ENCODE data around the gene RGL1.

Gene RGL1

DNA sequence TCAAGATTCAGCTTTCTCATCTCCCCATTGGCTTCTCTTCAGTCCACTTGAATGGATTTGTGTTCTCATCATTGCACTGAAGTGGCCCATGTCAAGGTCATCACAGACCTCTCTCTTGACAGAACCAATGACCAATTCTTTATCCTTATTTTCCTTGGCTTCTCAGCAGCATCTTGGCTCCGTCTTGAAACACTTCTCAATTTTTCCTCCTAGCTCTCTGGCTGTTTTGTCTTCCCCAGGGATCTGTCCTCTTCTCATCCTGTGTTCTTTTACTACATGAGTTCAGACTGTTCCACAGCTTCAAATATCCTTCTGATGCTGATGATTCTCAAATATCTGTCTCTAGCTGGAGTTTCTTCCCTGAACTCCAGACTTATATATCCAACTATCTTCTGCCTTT lies 154.0 kb downstream of the RGL1 start:
- no peaks in the 10 kb centered on the region for H3K27me3 ChIP-seq (ENCODE audit: control insufficient read depth in 1 of 2, insufficient read depth in 1 of 2, low read length in 2 of 2)
- H3K14ac ChIP-seq (ENCODE audit: low read length in 2 of 2) = no peak overlapping the region
- H2AFZ ChIP-seq (ENCODE audit: low read depth, low read length) = no peak overlapping the region
- DNase-seq = no peak
- H4K91ac ChIP-seq (ENCODE audit: low read length) = no peak overlapping the region
- no peak overlapping the region for H3K4me3 ChIP-seq (ENCODE audit: insufficient read depth in 1 of 2, low read depth in 1 of 2, low read length in 2 of 2)
- H2BK15ac ChIP-seq (ENCODE audit: low read depth, poor library complexity, severe bottlenecking) = no peak overlapping the region
- H3K9ac ChIP-seq (ENCODE audit: low read length) = no peak overlapping the region
- H2BK5ac ChIP-seq (ENCODE audit: low read depth, low read length, poor library complexity, severe bottlenecking) = no peak overlapping the region
- no peak overlapping the region for H3K4me2 ChIP-seq (ENCODE audit: low read length, poor library complexity, severe bottlenecking)
- no peaks in the 10 kb centered on the region for H3K9me3 ChIP-seq (ENCODE audit: control insufficient read depth, low read length)
- H3K4me1 ChIP-seq (ENCODE audit: control insufficient read depth, insufficient read depth, low read depth, low read length) = no peaks in the 10 kb centered on the region
- H3K18ac ChIP-seq (ENCODE audit: low read depth in 1 of 2, low read length in 2 of 2) = no peak overlapping the region
- H4K8ac ChIP-seq (ENCODE audit: low read length) = no peak overlapping the region
- H2AK5ac ChIP-seq (ENCODE audit: low read length, severe bottlenecking) = no peak overlapping the region
- no peak overlapping the region for H2BK12ac ChIP-seq (ENCODE audit: low read length in 2 of 2)
- H3K4ac ChIP-seq (ENCODE audit: low read depth in 1 of 2, low read length in 2 of 2) = no peak overlapping the region
- 80% methylated on average over 1 of the region's 1 CpG for WGBS
- no peak overlapping the region for H3K23ac ChIP-seq (ENCODE audit: low read length in 2 of 2)
- H2BK120ac ChIP-seq (ENCODE audit: low read depth, low read length) = no peak overlapping the region
- H3K36me3 ChIP-seq (ENCODE audit: control insufficient read depth in 1 of 2, insufficient read depth in 2 of 2, low read depth in 1 of 2, low read length in 2 of 2) = no peaks in the 10 kb centered on the region
- H3K27ac ChIP-seq (ENCODE audit: low read length, poor library complexity, severe bottlenecking) = no peak overlapping the region
- no peaks in the 10 kb centered on the region for H3K79me1 ChIP-seq (replicated peaks; ENCODE audit: low read length, poor library complexity, severe bottlenecking)

DNA sequence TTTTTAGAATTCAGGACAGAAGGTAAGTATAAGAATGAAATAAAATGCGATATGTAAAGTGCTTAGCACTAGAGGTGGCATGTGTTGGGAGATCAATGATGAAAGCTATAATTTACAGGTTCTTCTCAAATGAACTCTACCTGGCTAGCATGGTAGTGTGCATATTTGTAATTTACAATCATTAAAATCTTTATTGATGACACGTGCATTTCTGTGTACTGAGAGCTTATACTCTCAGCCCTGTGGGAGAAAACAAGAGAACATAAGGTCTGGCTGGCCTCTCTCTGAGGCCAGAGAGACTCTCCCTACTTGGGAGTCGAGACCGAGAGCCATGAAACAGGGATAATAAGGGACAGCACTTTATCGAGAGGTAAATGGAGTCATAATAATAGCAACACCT lies 156.2 kb downstream of the RGL1 start:
- H3K9ac ChIP-seq (ENCODE audit: low read length) = no peak overlapping the region
- H4K8ac ChIP-seq (ENCODE audit: low read length) = no peak overlapping the region
- H2BK12ac ChIP-seq (ENCODE audit: low read length in 2 of 2) = no peak overlapping the region
- H3K18ac ChIP-seq (ENCODE audit: low read depth in 1 of 2, low read length in 2 of 2) = no peak overlapping the region
- no peak overlapping the region for H3K4me3 ChIP-seq (ENCODE audit: insufficient read depth in 1 of 2, low read depth in 1 of 2, low read length in 2 of 2)
- no peak overlapping the region for H2BK120ac ChIP-seq (ENCODE audit: low read depth, low read length)
- no peak overlapping the region for H2AFZ ChIP-seq (ENCODE audit: low read depth, low read length)
- no peak overlapping the region for H3K4ac ChIP-seq (ENCODE audit: low read depth in 1 of 2, low read length in 2 of 2)
- no peaks in the 10 kb centered on the region for H3K27me3 ChIP-seq (ENCODE audit: control insufficient read depth in 1 of 2, insufficient read depth in 1 of 2, low read length in 2 of 2)
- no peak for DNase-seq
- no peak overlapping the region for H3K14ac ChIP-seq (ENCODE audit: low read length in 2 of 2)
- 97% methylated on average over 2 of the region's 5 CpGs for WGBS
- no peak overlapping the region for H3K23ac ChIP-seq (ENCODE audit: low read length in 2 of 2)
- no peaks in the 10 kb centered on the region for H3K79me1 ChIP-seq (replicated peaks; ENCODE audit: low read length, poor library complexity, severe bottlenecking)
- H2AK5ac ChIP-seq (ENCODE audit: low read length, severe bottlenecking) = no peak overlapping the region
- no peaks in the 10 kb centered on the region for H3K36me3 ChIP-seq (ENCODE audit: control insufficient read depth in 1 of 2, insufficient read depth in 2 of 2, low read depth in 1 of 2, low read length in 2 of 2)
- H4K91ac ChIP-seq (ENCODE audit: low read length) = no peak overlapping the region
- H3K9me3 ChIP-seq (ENCODE audit: control insufficient read depth, low read length) = no peaks in the 10 kb centered on the region
- no peak overlapping the region for H3K27ac ChIP-seq (ENCODE audit: low read length, poor library complexity, severe bottlenecking)
- H2BK15ac ChIP-seq (ENCODE audit: low read depth, poor library complexity, severe bottlenecking) = no peak overlapping the region
- H3K4me2 ChIP-seq (ENCODE audit: low read length, poor library complexity, severe bottlenecking) = no peak overlapping the region
- no peak overlapping the region for H2BK5ac ChIP-seq (ENCODE audit: low read depth, low read length, poor library complexity, severe bottlenecking)
- H3K4me1 ChIP-seq (ENCODE audit: control insufficient read depth, insufficient read depth, low read depth, low read length) = no peaks in the 10 kb centered on the region

DNA sequence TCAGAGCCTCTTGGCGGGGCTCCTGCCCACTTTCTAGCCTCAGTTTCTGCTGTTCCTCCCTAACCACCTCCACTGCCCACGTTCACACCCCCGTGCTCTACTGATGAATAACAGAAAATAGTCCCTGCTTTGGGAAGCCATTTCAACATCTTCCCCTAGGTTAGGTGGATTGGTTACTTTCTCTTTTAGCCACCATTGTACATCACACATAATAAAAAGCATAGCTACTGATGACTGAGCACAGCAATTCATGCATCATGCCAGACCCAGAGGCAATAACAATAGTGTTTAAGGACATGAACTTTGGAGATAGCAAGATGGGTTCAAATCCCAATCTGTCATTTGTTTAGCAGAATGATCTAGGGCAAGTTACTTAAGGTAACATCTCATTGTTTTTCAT lies 158.0 kb downstream of the RGL1 start:
- no peak overlapping the region for H3K14ac ChIP-seq (ENCODE audit: low read length in 2 of 2)
- 100% methylated on average over 3 of the region's 3 CpGs for whole genome bisulfite sequencing

DNA sequence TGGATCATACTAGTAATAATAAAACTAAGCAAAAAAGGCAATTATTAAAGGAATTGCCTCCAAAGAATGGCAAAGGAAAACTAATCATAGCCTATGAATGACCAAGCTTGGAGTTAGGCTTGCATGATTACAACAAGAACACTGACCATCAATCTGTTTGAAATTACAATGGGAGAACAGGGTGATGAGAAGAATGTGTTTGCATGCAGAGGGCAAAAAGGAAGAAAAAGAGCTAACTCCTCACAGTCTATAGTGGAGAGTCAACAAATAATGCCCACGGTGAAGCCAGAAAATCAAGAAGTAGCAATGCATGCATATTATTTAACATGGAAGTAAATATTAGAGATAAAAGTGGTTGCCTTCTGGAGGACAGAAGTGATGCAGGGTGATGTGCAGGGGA lies 160.8 kb downstream of the RGL1 start:
- Histone ChIP-seq H3K18ac (ENCODE audit: low read depth in 1 of 2, low read length in 2 of 2) (no peak overlapping the region), H3K27ac (ENCODE audit: low read length, poor library complexity, severe bottlenecking) (no peak overlapping the region), H3K27me3 (ENCODE audit: control insufficient read depth in 1 of 2, insufficient read depth in 1 of 2, low read length in 2 of 2) (no peaks in the 10 kb centered on the region), H3K4me1 (ENCODE audit: control insufficient read depth, insufficient read depth, low read depth, low read length) (no peaks in the 10 kb centered on the region), H3K9me3 (ENCODE audit: control insufficient read depth, low read length) (no peaks in the 10 kb centered on the region), H3K4ac (ENCODE audit: low read depth in 1 of 2, low read length in 2 of 2) (no peak overlapping the region), H3K79me1 (replicated peaks; ENCODE audit: low read length, poor library complexity, severe bottlenecking) (no peaks in the 10 kb centered on the region), H2BK12ac (ENCODE audit: low read length in 2 of 2) (no peak overlapping the region), H2BK15ac (ENCODE audit: low read depth, poor library complexity, severe bottlenecking) (no peak overlapping the region), H2BK5ac (ENCODE audit: low read depth, low read length, poor library complexity, severe bottlenecking) (no peak overlapping the region), H4K91ac (ENCODE audit: low read length) (no peak overlapping the region), H4K8ac (ENCODE audit: low read length) (no peak overlapping the region), H3K4me3 (ENCODE audit: insufficient read depth in 1 of 2, low read depth in 1 of 2, low read length in 2 of 2) (no peak overlapping the region), H3K36me3 (ENCODE audit: control insufficient read depth in 1 of 2, insufficient read depth in 2 of 2, low read depth in 1 of 2, low read length in 2 of 2) (no peaks in the 10 kb centered on the region), H3K9ac (ENCODE audit: low read length) (no peak overlapping the region), H2BK120ac (ENCODE audit: low read depth, low read length) (no peak overlapping the region), H2AFZ (ENCODE audit: low read depth, low read length) (no peak overlapping the region), H2AK5ac (ENCODE audit: low read length, severe bottlenecking) (no peak overlapping the region), H3K23ac (ENCODE audit: low read length in 2 of 2) (no peak overlapping the region), H3K4me2 (ENCODE audit: low read length, poor library complexity, severe bottlenecking) (no peak overlapping the region), H3K14ac (ENCODE audit: low read length in 2 of 2) (no peak overlapping the region)
- DNase-seq = no peak
- 88% methylated on average over 1 of the region's 1 CpG for WGBS

More for the DNA sequence above, 158.0 kb downstream of the RGL1 start:
- Histone ChIP-seq H3K36me3 (ENCODE audit: control insufficient read depth in 1 of 2, insufficient read depth in 2 of 2, low read depth in 1 of 2, low read length in 2 of 2) (no peaks in the 10 kb centered on the region), H2BK15ac (ENCODE audit: low read depth, poor library complexity, severe bottlenecking) (no peak overlapping the region), H3K4me1 (ENCODE audit: control insufficient read depth, insufficient read depth, low read depth, low read length) (no peaks in the 10 kb centered on the region), H3K9ac (ENCODE audit: low read length) (no peak overlapping the region), H4K8ac (ENCODE audit: low read length) (no peak overlapping the region), H3K23ac (ENCODE audit: low read length in 2 of 2) (no peak overlapping the region), H2BK12ac (ENCODE audit: low read length in 2 of 2) (no peak overlapping the region), H2AFZ (ENCODE audit: low read depth, low read length) (no peak overlapping the region), H3K9me3 (ENCODE audit: control insufficient read depth, low read length) (no peaks in the 10 kb centered on the region), H3K27ac (ENCODE audit: low read length, poor library complexity, severe bottlenecking) (no peak overlapping the region), H3K4me2 (ENCODE audit: low read length, poor library complexity, severe bottlenecking) (no peak overlapping the region), H3K79me1 (replicated peaks; ENCODE audit: low read length, poor library complexity, severe bottlenecking) (no peaks in the 10 kb centered on the region), H2BK5ac (ENCODE audit: low read depth, low read length, poor library complexity, severe bottlenecking) (no peak overlapping the region), H4K91ac (ENCODE audit: low read length) (no peak overlapping the region), H2BK120ac (ENCODE audit: low read depth, low read length) (no peak overlapping the region), H2AK5ac (ENCODE audit: low read length, severe bottlenecking) (no peak overlapping the region), H3K18ac (ENCODE audit: low read depth in 1 of 2, low read length in 2 of 2) (no peak overlapping the region), H3K4ac (ENCODE audit: low read depth in 1 of 2, low read length in 2 of 2) (no peak overlapping the region), H3K4me3 (ENCODE audit: insufficient read depth in 1 of 2, low read depth in 1 of 2, low read length in 2 of 2) (no peak overlapping the region), H3K27me3 (ENCODE audit: control insufficient read depth in 1 of 2, insufficient read depth in 1 of 2, low read length in 2 of 2) (no peaks in the 10 kb centered on the region)
- DNase-seq = no peak

All from mesenchymal stem cell (in vitro differentiated cells and primary cell).